Activated naive CD4-positive, alpha-beta T cell treated with anti-CD3 and anti-CD28 coated beads for 36 hours (primary cell): ENCODE measurements around the gene MCRIP1. TPM values are rescaled to one million over a fixed set of nuclear protein-coding genes. Genes with fewer than 3 reads are reported as not detected.

Experiments
- CTCF ChIA-PET: fragments of 350-600 bp; sonication (Branson Sonifier 250); formaldehyde crosslinking; loops from one replicate; lab custom pipeline; 2021; ENCODE audit warnings: antibody characterized with exemption; lab: Charles Lee
- DNase-seq: peaks from one replicate; pipeline ENCODE4 v3.0.0-alpha.2; 2020
- H3K27ac Mint-ChIP-seq: one replicate; pipeline ENCODE4 v1.8.0; 2021; ENCODE audit warnings: mild to moderate bottlenecking, mixed read lengths
- H3K27me3 Mint-ChIP-seq: one replicate; pipeline ENCODE4 v1.8.0; 2021; ENCODE audit warnings: low read depth, mixed read lengths
- H3K36me3 Mint-ChIP-seq: one replicate; pipeline ENCODE4 v1.8.0; 2021; ENCODE audit warnings: low read depth, mixed read lengths
- H3K4me1 Mint-ChIP-seq: one replicate; pipeline ENCODE4 v1.8.0; 2021; ENCODE audit warnings: low read depth, mixed read lengths
- H3K4me3 Mint-ChIP-seq: one replicate; pipeline ENCODE4 v1.8.0; 2021; ENCODE audit warnings: mild to moderate bottlenecking, moderate library complexity, mixed read lengths
- H3K9me3 Mint-ChIP-seq: one replicate; pipeline ENCODE4 v1.8.0; 2021; ENCODE audit warnings: mixed read lengths
- intact Hi-C: fragments of 100-400 bp; cut with micrococcal nuclease; formaldehyde crosslinking; loops from one replicate; pipeline ENCODE4 v1.15.1; 2023
- total RNA-seq, 2 experiments: library from RNA; stranded (reverse); gene quantifications; one replicate each; pipeline ENCODE4 v1.2.3, GENCODE V29; 2021

MCRIP1 gene
- total RNA-seq, 2 experiments from 2014 or later: 53.7 to 55.6 TPM

DNA sequence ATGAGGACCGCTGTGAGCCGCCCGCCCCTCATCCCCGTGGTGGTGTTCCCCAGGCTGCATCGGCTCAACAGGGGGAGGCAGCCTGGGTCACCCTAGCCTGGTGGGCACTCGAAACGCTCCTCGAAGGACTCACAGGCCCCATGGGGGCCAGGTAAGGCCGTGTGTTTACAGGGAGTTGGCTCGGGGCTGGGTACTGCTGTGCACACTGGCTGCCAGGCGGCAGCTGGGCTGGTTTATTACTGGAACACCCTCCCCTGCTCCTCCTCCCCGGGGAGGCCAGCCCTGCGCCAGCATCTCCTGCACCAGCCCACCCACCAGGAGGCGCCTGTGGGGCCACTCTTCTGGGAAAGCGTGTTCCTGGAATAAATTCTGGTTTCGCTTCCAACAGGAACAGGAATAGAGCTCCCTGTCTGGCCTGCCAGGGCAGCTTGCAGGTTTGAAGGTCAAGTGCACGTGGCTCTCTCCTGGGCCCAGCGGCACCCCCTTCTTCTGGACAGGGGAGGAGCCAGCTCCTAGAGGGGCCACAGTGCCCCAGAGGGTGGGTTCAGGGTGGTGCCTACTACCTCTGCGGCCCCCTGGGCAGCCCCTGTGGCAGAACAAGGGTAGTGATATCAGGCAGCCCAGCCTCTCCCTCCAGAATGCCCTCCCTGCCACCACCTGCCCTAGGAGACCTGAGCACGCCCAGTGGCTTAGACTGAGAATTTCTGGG lies 11.3 kb downstream of the MCRIP1 start:
- no peak overlapping the region for H3K27ac Mint-ChIP-seq
- H3K27me3 Mint-ChIP-seq: peaks cover 5% of the 10 kb centered on the region
- CTCF ChIA-PET: interaction anchor here (1.5 kb wide), 1 partner anchor 11 kb away, joined by 3 read pairs; no protein-coding TSS in a partner anchor
- intact Hi-C loops: no loop called here
- no peak for DNase-seq
- H3K4me3 Mint-ChIP-seq: no peak overlapping the region
- H3K4me1 Mint-ChIP-seq: peaks cover 3% of the 10 kb centered on the region
- peaks cover 4% of the 10 kb centered on the region for H3K36me3 Mint-ChIP-seq
- H3K9me3 Mint-ChIP-seq: no peaks in the 10 kb centered on the region

DNA sequence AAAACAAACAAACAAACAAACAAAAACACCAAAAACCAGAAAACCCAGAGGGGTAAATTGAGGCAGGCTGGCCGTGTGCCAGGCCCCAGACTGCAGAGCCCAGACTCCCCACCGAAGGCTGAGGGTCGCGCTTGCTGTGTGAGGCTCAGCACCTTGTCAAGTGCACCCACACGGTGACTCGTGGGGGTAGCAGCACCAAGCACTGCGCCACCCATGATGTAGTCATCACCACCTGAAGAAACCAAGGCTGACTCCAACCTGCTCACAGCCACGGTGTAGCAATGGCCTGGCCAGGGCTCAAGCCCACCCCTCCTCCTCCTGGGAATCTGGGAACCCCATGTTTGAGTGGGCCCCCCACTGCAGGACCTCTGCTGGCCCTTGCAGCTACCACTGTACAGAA lies 11.9 kb downstream of the MCRIP1 start:
- CTCF ChIA-PET: interaction anchor here (1.5 kb wide), 1 partner anchor 11 kb away, joined by 3 read pairs; no protein-coding TSS in a partner anchor
- H3K27ac Mint-ChIP-seq: no peak overlapping the region
- peaks cover 3% of the 10 kb centered on the region for H3K4me1 Mint-ChIP-seq
- no peak overlapping the region for H3K4me3 Mint-ChIP-seq
- H3K36me3 Mint-ChIP-seq: peaks cover 4% of the 10 kb centered on the region
- H3K9me3 Mint-ChIP-seq: no peaks in the 10 kb centered on the region
- no peak for DNase-seq
- H3K27me3 Mint-ChIP-seq: peaks cover 5% of the 10 kb centered on the region
- intact Hi-C loops: no loop called here

DNA sequence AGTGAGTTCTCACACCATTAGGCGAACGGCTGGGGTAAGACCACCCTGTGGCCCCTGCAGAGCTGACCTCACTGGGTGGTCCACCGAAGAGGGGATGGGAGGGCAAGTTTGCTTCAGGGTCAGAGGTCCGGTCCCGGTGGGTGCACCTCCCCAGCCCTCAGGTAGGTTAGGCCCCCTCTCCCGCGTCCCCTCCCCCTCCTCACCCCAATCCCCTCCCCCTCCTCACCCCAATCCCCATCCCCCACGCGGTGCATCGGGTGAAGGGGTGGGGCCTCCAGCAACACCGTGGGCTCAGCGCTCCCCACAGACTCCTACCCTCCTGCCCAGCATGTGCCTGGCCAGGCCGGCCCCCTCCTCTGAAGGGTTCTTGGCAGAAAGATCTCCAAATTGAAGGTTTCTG lies 13.4 kb downstream of the MCRIP1 start:
- CTCF ChIA-PET: no interaction called here
- Mint-ChIP-seq H3K9me3 (no peaks in the 10 kb centered on the region), H3K4me1 (no peaks in the 10 kb centered on the region), H3K27me3 (peaks cover 5% of the 10 kb centered on the region), H3K4me3 (no peak overlapping the region), H3K36me3 (peaks cover 4% of the 10 kb centered on the region), H3K27ac (no peak overlapping the region)
- DNase-seq: no peak
- intact Hi-C loops: no loop called here

DNA sequence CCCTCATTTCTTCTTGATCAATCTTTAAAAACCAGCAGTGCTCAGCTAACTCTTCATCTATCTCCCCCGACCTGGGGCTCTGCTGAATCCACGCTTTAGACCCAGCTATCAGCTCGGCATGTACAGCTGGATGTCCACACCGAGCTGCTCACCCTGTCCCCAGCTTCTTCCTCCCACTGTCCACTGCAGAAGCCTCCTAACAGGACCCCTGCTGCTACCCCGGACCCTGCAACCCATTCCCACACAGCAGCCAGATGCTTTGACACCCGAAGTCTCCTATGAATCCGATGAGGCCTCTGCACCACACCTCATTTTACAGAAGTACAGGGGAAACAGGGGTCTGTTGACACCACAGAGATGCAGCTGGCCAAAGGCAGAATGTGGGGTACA lies 15.3 kb downstream of the MCRIP1 start:
- H3K4me3 Mint-ChIP-seq: no peak overlapping the region
- intact Hi-C loops: no loop called here
- no peaks in the 10 kb centered on the region for H3K9me3 Mint-ChIP-seq
- H3K27me3 Mint-ChIP-seq: peaks cover 5% of the 10 kb centered on the region
- DNase-seq: no peak
- no peak overlapping the region for H3K27ac Mint-ChIP-seq
- CTCF ChIA-PET: no interaction called here
- peaks cover 4% of the 10 kb centered on the region for H3K36me3 Mint-ChIP-seq
- H3K4me1 Mint-ChIP-seq: no peaks in the 10 kb centered on the region

DNA sequence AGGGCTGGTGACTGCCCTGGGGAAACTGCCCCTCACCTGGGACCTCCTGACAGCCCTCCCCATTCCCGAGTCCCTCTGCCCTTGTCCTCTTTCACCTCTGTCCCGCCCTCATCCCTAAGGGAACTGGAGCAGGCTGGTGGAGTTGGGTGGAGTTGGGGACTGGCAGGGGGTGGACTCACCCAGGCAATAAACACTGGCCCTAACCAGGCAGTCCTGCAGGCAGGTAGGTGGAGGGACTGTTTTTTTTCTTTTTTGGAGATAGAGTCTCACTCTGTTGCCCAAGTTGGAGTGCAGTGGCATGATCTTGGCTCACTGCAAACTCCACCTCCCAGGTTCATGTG lies 17.5 kb downstream of the MCRIP1 start:
- Mint-ChIP-seq H3K36me3 (no peaks in the 10 kb centered on the region), H3K9me3 (no peaks in the 10 kb centered on the region), H3K4me1 (no peaks in the 10 kb centered on the region), H3K27me3 (peaks cover 5% of the 10 kb centered on the region), H3K27ac (no peak overlapping the region), H3K4me3 (no peak overlapping the region)
- intact Hi-C loops: no loop called here
- DNase-seq: no peak
- CTCF ChIA-PET: no interaction called here

DNA sequence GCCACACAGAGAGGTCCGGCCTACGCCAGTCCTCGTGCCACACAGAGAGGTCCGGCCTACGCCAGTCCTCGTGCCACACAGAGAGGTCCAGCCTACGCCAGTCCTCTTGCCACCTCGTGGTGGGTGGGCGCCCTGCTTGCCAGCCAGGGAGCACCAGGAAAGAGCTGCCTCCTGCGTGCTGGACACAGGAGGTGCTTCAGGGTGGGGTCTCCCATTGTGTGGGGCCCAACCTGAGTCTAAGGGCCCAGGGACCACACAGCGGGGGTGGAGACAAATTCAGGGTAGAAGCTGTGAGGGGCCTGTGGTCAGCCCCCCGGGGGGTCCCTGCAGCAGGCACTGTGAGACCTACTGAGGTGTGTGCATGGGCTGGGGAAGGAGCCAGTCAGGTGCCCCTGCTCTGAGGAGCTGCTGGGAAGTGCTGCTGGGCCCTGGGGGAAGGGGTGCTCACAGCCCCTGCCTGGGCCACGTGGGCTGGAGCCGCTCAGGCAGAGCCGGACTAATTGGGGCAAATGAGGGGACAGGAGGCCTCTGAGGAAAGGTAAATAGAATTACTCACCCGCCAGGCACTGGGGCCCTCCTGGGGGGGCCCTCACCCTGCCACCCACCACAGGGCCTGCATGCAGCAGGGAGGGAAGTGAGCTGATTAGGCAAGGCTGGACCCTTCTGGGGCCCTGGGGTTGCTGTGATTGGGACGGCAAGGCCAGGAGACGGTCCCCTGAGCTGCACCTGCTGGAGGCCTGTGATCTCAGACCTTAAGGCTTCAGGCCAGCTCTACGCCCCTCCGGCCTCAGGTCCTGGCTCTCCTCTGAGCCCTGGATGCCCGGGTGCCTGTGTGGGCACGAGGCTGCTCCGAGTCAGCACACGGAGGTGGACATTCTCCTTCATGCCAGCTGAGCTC lies 18.1 kb downstream of the MCRIP1 start:
- no peaks in the 10 kb centered on the region for H3K9me3 Mint-ChIP-seq
- CTCF ChIA-PET: no interaction called here
- H3K27ac Mint-ChIP-seq: no peak overlapping the region
- no peaks in the 10 kb centered on the region for H3K4me1 Mint-ChIP-seq
- no peak overlapping the region for H3K4me3 Mint-ChIP-seq
- H3K36me3 Mint-ChIP-seq: no peaks in the 10 kb centered on the region
- intact Hi-C loops: no loop called here
- DNase-seq: no peak
- H3K27me3 Mint-ChIP-seq: peaks cover 10% of the 10 kb centered on the region

DNA sequence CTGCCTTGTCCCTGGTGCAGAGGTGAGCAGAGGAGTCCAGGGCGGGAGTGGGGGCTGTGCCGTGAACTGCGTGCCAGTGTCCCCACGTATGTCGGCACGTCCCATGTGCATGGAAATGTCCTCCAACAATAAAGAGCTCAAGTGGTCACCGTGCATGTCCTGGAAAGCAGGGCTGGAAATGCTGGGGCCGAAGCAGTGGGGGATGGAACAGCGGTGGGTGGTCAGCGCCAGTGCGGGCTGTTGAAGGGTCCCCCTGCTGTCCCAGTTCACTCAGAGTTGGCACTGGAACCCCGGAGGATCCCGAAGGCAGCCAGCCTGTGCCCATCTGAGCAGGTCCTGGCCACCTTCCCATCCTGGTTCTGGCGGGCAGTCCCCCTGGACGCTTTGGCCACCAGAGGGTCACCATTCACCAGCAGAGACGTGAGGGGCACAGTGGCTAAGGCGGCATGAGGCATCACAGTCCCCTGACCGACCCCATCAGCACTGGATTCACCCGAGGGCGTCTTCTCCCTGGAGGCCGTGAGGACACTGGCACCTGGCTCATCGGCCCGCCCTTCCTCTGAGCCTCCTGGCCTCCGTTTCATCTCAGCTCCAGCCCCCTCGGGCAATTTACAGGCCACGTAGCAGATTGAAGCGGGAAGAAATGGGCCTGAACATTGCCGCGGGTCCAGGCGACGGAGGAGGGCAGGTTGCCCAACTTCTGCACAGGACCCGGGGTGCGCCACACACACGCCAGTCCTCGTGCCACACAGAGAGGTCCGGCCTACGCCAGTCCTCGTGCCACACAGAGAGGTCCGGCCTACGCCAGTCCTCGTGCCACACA lies 19.0 kb downstream of the MCRIP1 start:
- Mint-ChIP-seq H3K27ac (no peak overlapping the region), H3K9me3 (no peaks in the 10 kb centered on the region), H3K4me3 (no peak overlapping the region), H3K27me3 (peaks cover 17% of the 10 kb centered on the region), H3K4me1 (no peaks in the 10 kb centered on the region), H3K36me3 (no peaks in the 10 kb centered on the region)
- CTCF ChIA-PET: no interaction called here
- DNase-seq: no peak
- intact Hi-C loops: no loop called here

DNA sequence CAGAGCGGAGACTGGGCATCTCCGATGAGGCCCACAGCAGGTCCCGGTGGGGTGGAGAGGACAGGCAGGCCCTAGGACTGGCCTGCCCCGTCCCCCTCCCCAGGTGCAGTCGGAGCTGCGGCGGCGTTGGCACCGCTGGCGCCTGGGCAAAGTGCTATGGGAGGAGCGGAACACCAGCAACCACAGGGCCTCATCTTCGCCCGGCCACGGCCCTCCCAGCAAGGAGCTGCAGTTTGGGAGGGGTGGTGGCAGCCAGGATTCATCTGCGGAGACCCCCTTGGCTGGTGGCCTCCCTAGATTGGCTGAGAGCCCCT lies 19.8 kb downstream of the MCRIP1 start:
- peaks cover 20% of the 10 kb centered on the region for H3K27me3 Mint-ChIP-seq
- no peaks in the 10 kb centered on the region for H3K36me3 Mint-ChIP-seq
- CTCF ChIA-PET: no interaction called here

DNA sequence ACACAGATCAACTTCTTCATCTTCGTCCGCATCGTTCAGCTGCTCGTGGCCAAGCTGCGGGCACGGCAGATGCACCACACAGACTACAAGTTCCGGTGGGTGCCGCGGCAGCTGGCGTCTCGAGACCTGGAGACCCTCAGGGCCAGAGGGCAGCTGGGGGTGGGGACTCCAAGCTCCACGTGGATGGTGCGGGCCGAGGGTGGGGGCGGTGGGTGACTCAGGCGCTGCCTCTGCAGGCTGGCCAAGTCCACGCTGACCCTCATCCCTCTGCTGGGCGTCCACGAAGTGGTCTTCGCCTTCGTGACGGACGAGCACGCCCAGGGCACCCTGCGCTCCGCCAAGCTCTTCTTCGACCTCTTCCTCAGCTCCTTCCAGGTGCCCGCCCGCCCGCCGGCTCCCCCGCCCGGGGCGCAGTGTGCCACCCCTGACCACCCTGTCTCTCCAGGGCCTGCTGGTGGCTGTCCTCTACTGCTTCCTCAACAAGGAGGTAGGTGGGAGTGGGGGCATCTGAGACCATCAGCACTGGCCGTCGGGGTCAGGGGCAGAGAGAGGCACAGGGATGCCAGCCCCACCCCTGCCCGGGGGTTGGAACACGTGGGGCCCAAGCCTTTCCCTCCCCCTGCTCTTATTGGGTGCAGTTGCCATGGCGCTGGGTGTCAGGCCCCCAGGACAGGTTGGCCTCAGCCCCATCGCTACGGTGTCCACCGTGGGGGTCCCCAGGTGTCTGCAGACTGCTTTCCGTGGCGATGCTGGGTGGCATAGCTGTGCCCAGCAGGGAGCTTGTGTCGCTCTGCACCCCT lies 20.3 kb downstream of the MCRIP1 start:
- peaks cover 20% of the 10 kb centered on the region for H3K27me3 Mint-ChIP-seq
- no peak for DNase-seq
- H3K9me3 Mint-ChIP-seq: no peaks in the 10 kb centered on the region
- intact Hi-C loops: no loop called here
- no peaks in the 10 kb centered on the region for H3K4me1 Mint-ChIP-seq
- CTCF ChIA-PET: no interaction called here
- no peak overlapping the region for H3K4me3 Mint-ChIP-seq
- H3K27ac Mint-ChIP-seq: no peak overlapping the region
- H3K36me3 Mint-ChIP-seq: no peaks in the 10 kb centered on the region

More for the DNA sequence above, 19.8 kb downstream of the MCRIP1 start:
- no peak for DNase-seq
- Mint-ChIP-seq H3K4me1 (no peaks in the 10 kb centered on the region), H3K27ac (no peak overlapping the region), H3K9me3 (no peaks in the 10 kb centered on the region), H3K4me3 (no peak overlapping the region)
- intact Hi-C loops: no loop called here

DNA sequence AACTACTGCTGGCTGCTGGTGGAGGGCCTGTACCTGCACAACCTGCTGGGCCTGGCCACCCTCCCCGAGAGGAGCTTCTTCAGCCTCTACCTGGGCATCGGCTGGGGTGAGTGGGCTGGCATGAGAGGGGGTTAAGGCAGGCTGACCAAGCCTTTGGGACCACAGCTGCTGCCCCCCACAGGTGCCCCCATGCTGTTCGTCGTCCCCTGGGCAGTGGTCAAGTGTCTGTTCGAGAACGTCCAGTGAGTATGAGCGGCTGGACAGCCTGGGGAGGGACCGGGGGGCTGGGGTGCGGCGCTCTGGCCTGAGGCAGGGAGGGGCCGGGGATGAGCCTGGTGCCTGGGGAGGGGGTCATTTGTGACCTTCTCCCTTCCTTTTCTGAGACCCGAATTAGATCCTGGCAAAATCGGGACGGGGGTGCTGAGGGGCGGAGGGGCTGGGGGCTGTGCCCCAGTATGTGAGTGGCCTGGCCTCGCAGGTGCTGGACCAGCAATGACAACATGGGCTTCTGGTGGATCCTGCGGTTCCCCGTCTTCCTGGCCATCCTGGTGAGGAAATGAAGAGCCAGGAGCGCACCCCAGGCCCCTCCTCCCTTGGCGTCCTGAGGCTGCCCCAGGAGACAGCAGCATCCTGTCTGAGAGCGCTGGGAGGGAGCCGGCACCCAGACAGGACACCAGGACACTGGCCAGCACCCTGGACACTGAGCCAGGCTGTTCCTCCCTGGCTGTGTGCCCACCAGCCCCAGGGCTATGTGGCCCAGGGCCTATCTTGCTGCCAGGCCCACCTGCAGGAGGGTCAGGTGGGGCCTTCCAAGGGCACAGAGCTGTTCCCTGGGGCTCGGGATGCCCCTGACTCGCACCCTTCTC lies 21.2 kb downstream of the MCRIP1 start:
- intact Hi-C loops: no loop called here
- CTCF ChIA-PET: no interaction called here
- H3K27me3 Mint-ChIP-seq: peaks cover 24% of the 10 kb centered on the region
- H3K27ac Mint-ChIP-seq: no peak overlapping the region
- no peaks in the 10 kb centered on the region for H3K9me3 Mint-ChIP-seq
- DNase-seq: no peak
- H3K36me3 Mint-ChIP-seq: no peaks in the 10 kb centered on the region
- no peak overlapping the region for H3K4me3 Mint-ChIP-seq
- H3K4me1 Mint-ChIP-seq: no peaks in the 10 kb centered on the region

DNA sequence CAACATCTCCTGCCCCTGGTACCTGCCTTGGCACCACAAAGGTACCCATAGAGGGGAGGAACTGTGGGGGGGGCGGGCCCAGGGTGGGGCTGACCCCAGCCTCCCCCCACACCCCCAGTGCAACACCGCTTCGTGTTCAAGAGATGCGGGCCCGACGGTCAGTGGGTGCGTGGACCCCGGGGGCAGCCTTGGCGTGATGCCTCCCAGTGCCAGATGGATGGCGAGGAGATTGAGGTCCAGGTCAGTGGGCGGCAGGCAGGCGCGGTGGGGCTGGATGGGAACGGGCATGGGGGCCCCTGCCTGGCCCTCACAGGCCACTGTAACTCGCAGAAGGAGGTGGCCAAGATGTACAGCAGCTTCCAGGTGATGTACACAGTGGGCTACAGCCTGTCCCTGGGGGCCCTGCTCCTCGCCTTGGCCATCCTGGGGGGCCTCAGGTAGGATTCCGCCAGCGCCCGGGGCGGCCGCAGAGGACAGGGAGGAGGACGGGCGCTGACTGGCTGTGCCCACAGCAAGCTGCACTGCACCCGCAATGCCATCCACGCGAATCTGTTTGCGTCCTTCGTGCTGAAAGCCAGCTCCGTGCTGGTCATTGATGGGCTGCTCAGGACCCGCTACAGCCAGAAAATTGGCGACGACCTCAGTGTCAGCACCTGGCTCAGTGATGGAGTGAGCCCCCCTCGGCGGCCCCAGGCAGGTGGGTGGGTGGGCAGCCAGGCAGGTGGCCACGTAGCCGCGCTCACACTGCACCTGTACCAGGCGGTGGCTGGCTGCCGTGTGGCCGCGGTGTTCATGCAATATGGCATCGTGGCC lies 22.0 kb downstream of the MCRIP1 start:
- Mint-ChIP-seq H3K4me3 (no peak overlapping the region), H3K27me3 (peaks cover 24% of the 10 kb centered on the region), H3K36me3 (no peaks in the 10 kb centered on the region), H3K4me1 (no peaks in the 10 kb centered on the region), H3K27ac (no peak overlapping the region), H3K9me3 (no peaks in the 10 kb centered on the region)
- intact Hi-C loops: no loop called here
- no peak for DNase-seq
- CTCF ChIA-PET: no interaction called here
